GM18526 (cell line): ENCODE data around the gene SPEG.

ENCODE experiments used
- POLR2A ChIP-seq: IDR thresholded peaks from 3 replicates; pipeline ENCODE4 v1.6.1; 2011; ENCODE audit not compliant: insufficient read length; ENCODE audit errors: extremely low read depth

Gene SPEG

GRCh38 chr2:219522111-219523030, 87.7 kb downstream of the SPEG start:
- TF ChIP-seq POLR2A = no peak

DNA sequence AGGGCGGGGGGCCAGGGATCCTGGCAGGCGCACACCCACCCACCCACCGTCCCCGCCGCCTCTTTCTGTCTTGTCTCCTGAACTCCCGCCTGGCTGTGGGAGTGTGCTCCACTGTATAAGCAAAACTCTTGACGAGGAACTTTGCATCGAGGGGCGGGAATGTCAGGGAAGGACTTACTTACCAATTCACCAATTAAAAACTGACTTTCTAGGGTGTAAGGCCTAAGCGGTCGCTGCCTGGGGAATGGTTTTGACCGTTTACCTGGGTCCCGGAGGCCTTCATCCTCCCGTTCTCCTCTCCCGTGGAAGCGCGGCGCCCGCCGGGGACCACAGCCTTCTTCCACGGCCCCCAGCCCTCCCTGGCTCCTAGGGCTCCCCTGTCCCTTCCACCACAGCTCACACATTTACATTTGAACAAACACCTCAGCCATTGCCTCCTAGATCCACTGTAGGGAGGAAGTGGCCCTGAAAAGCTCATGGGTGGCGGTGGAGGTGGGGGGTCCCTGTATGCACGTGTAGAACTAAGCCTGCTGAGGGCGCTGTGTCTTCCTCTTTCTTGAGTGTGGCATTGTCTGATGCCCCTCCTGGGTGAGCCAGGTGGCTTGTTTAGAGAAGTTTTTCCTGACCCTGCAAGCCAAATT, 88.5 kb downstream of the SPEG start:
- no peak for TF ChIP-seq POLR2A

GRCh38 chr2:219524817-219525216, 90.2 kb downstream of the SPEG start:
- TF ChIP-seq POLR2A = no peak

- no peak for TF ChIP-seq POLR2A
Observed at GRCh38 chr2:219525533-219526232, 91.0 kb downstream of the SPEG start.

GRCh38 chr2:219526320-219527075, 91.9 kb downstream of the SPEG start:
- TF ChIP-seq POLR2A = no peak

DNA sequence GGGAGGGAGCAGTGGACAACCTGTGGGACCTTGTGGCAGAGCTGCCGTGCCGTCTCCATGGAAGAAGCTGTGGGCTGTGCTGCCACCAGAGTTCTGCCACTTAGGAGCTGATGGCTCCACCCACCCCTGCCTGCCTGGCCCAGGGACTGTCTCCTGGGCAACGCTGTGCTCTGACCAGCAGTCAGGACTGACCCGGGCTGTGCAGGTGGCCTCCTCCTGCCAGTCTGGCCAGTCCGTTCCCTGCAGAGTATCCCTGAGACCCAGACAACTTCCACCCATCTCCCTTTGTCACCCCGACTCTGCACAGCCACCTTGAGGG, 92.4 kb downstream of the SPEG start:
- TF ChIP-seq POLR2A = no peak

- no peak for TF ChIP-seq POLR2A
Observed at GRCh38 chr2:219527472-219527871, 92.8 kb downstream of the SPEG start.

DNA sequence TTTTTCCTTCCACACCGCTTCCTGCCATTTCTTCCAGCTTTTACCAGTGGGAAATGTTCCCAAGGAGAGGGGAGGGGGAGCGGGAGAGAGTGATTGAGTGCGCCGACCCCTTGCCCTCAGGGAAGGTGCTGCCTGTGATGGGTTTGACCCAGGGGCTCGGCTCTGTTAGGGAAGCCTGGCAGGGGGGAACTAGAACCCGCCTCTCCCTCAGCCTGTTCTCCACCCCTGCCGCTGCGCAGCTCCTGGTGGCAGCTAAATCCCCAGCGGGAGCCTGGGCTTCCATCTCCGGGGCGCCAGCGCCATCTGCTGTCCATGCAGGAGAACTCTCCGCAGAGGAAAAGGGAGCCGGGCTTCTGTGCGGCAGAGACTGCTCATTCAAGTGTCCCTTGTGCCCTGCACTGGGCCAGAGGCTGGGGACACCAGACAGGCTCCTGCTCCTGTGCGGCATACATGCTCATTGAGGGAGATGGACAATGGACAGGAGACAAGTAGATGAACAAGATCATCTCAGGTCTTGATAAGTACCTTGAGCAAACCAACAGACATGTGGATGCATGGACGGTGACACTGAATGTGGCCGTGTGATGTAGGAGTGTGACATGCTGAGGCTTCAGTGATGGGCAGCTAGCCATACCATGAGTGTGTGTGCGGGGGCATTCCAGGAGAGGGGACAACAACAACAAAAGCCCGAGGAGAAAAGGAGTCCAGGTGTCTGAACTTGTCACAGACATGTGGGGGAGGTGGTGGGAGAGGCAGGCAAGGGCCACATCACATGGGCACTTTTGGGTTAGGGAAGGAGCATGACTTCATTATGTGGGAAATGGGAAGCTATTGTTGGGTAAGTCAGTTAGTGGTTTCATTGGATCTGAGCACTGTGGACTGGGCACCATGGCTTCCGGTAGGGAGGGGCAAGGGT, 95.7 kb downstream of the SPEG start:
- TF ChIP-seq POLR2A = no peak

DNA sequence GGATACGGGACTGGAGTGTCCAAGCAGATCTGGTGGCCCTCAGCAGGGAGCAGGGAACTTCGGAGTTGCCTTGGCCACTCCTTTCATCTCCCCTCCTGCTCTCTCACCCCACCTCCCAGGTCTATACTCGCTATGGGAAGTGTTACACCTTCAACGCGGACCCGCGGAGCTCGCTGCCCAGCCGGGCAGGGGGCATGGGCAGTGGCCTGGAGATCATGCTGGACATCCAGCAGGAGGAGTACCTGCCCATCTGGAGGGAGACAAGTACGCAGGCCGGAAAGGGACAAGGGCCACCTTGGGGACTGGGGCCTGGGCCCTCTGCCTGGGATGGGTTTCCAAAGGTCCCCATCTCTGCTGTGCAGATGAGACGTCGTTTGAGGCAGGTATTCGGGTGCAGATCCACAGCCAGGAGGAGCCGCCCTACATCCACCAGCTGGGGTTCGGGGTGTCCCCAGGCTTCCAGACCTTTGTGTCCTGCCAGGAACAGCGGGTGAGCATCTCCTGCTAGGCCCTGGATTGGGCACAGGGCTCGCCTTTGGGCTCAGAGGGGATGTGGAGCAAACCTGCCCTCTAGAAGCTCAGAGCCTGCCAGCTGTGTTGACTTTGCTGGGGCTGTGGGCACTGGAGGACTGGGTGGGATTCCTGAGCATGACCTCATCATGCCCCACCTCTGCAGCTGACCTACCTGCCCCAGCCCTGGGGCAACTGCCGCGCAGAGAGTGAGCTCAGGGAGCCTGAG, 97.2 kb downstream of the SPEG start:
- TF ChIP-seq POLR2A = no peak

DNA sequence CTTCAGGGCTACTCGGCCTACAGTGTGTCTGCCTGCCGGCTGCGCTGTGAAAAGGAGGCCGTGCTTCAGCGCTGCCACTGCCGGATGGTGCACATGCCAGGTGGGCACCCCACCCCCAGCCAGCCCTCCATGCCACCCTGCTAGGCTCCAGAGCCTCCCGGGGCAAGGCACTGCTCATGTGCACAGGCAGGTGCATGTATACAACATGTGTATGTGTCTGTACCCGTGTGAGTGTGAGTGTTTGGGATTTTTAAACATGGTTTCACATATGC, 97.7 kb downstream of the SPEG start:
- TF ChIP-seq POLR2A = no peak

DNA sequence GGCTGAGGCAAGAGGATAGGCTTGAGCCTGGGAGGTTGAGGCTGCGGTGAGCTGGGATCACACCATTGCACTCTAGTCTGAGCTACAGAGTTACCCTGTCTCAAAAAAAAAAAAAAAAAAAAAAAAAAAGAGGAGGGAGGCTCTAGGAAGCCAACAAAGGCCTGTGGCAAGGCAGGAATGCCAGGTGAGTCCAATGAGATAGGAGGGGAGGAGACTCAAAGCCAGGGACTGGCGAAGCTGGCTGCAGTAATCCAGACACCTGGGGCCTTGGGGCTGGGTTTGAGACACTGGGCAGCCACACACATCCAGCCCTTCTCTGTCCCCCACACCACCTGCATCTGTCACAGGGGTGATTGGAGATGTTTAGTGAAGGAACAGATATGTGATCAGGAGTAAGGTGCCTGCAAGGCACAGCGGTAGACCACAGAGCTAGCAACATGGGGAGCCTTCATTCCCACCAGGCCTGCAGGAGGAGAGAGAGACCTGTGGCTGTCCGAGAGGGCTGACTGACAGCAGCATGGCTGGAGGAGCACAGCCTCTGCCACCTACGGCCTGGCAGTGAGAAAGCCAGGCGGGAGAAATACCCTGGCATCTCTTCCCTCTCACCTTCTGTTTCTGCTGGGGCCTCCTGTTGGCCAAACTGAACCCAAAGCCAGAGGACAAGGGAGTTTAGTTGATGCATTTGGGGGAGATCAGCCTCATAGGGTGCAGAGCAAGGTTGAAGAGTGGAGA, 99.5 kb downstream of the SPEG start:
- TF ChIP-seq POLR2A = no peak

DNA sequence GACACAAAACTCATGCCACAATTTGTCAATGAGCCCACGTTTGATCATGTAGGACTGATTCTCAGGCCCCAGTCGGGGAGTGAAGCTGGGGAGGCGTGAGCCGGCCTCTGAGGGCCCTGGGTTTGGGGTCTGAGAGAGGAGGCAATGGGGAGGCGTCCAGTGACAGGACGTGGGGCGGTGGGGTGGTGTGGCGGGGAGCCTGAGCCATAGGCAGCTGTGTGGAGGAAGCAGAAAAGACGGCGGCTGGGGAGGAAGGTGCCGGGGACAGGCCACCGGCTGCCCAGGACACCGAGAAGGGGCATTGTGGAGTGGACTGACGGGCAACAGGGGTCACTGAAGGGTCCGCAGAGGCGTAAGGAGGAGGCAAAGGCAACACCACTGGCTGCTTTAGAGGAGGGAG, 101.8 kb downstream of the SPEG start:
- no peak for TF ChIP-seq POLR2A

DNA sequence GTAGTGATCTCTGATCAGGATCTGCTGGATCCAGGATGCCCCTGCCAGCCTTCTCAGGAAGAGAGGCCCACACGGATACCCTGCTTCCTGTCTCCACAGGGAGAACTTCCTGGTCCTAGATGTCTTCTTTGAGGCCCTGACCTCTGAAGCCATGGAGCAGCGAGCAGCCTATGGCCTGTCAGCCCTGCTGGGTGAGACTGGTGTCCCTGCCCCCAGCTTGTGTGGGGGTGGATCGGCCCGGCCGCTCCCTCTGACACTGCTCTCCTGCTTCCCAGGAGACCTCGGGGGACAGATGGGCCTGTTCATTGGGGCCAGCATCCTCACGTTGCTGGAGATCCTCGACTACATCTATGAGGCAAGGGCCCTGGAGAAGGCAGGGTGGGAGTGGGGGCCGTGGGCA, 102.3 kb downstream of the SPEG start:
- no peak for TF ChIP-seq POLR2A
